MM.1S (cell line): ENCODE results near the gene SELENOO.
A peak's percentile ranks its signal among the peaks of the same experiment; 100 is the strongest.

Source experiments
- DNase-seq: peaks from one replicate; pipeline ENCODE4 v3.0.0-alpha.2; 2015
- H2AFZ ChIP-seq: fragments of 300-600 bp; sonication (generic); 2 replicates; pipeline ENCODE4 v1.6.0; 2016; ENCODE audit warnings: antibody characterized with exemption, low read length
- H3F3A ChIP-seq: fragments of 300-600 bp; sonication (generic); 2 replicates; pipeline ENCODE4 v1.6.1; 2016; ENCODE audit warnings: mild to moderate bottlenecking, antibody characterized with exemption, low read length, moderate library complexity, mixed read lengths; ENCODE audit not compliant: insufficient read depth
- H3K27ac ChIP-seq: fragments of 300-600 bp; sonication (generic); 2 replicates; pipeline ENCODE4 v1.5.1; 2016; ENCODE audit warnings: mild to moderate bottlenecking, low read length
- H3K27me3 ChIP-seq: fragments of 300-600 bp; sonication (generic); replicated peaks from 2 replicates; pipeline ENCODE4 v1.6.0; 2016; ENCODE audit warnings: low read length; ENCODE audit not compliant: insufficient read depth
- H3K36me3 ChIP-seq: fragments of 300-600 bp; sonication (generic); replicated peaks from 2 replicates; pipeline ENCODE4 v1.6.1; 2016; ENCODE audit warnings: mild to moderate bottlenecking, low read length, mixed read lengths; ENCODE audit not compliant: insufficient read depth
- H3K4me1 ChIP-seq: fragments of 300-600 bp; sonication (generic); 2 replicates; pipeline ENCODE4 v1.6.1; 2016; ENCODE audit warnings: low read length, mixed read lengths
- H3K4me2 ChIP-seq: fragments of 300-600 bp; sonication (generic); 2 replicates; pipeline ENCODE4 v1.6.0; 2016; ENCODE audit warnings: low read depth, low read length
- H3K4me3 ChIP-seq: fragments of 300-600 bp; sonication (generic); 2 replicates; pipeline ENCODE4 v1.5.1; 2016; ENCODE audit warnings: low read length, mixed read lengths
- H3K79me2 ChIP-seq: fragments of 300-600 bp; sonication (generic); 2 replicates; pipeline ENCODE4 v1.6.1; 2016; ENCODE audit warnings: mixed run types, low read length, mixed read lengths
- H3K9ac ChIP-seq: fragments of 300-600 bp; sonication (generic); 2 replicates; pipeline ENCODE4 v1.6.1; 2016; ENCODE audit warnings: low read length, mixed read lengths
- H3K9me2 ChIP-seq: fragments of 300-600 bp; sonication (generic); replicated peaks from 2 replicates; pipeline ENCODE4 v1.6.1; 2016; ENCODE audit warnings: mild to moderate bottlenecking, low read length, mixed read lengths; ENCODE audit not compliant: insufficient read depth
- H3K9me3 ChIP-seq: fragments of 300-600 bp; sonication (generic); replicated peaks from 2 replicates; pipeline ENCODE4 v1.6.1; 2016; ENCODE audit warnings: mild to moderate bottlenecking, low read length, mixed read lengths; ENCODE audit not compliant: insufficient read depth
- H4K20me1 ChIP-seq: fragments of 300-600 bp; sonication (generic); 2 replicates; pipeline ENCODE4 v1.6.1; 2016; ENCODE audit warnings: mild to moderate bottlenecking, low read length, moderate library complexity, mixed read lengths; ENCODE audit not compliant: insufficient read depth
- CTCF ChIP-seq: fragments of 300-600 bp; sonication (generic); IDR thresholded peaks from 2 replicates; pipeline ENCODE4 v1.5.1; 2016; ENCODE audit warnings: antibody characterized with exemption, low read length, mixed read lengths
- EZH2 ChIP-seq: fragments of 300-600 bp; sonication (generic); optimal IDR thresholded peaks from 2 replicates; pipeline ENCODE3; 2017; ENCODE audit warnings: low read depth, mild to moderate bottlenecking, antibody characterized with exemption, low read length, mixed read lengths
- EZH2phosphoT487 ChIP-seq: fragments of 300-600 bp; sonication (generic); IDR thresholded peaks from 2 replicates; pipeline ENCODE4 v1.6.1; 2018; ENCODE audit warnings: antibody characterized with exemption, low read length

Gene SELENOO

GRCh38 chr22:50208430-50208938, 7.7 kb downstream of the SELENOO start:
- peaks cover 8% of the 10 kb centered on the region for H3K79me2 ChIP-seq
- no peak overlapping the region for H3K9ac ChIP-seq
- no peak overlapping the region for H3K4me3 ChIP-seq
- no peaks in the 10 kb centered on the region for H3K9me3 ChIP-seq
- H3K9me2 ChIP-seq, result no peaks in the 10 kb centered on the region
- no peaks in the 10 kb centered on the region for H3F3A ChIP-seq
- no peaks in the 10 kb centered on the region for H3K27me3 ChIP-seq
- no peak overlapping the region for H3K27ac ChIP-seq
- H3K4me2 ChIP-seq, result no peak overlapping the region
- DNase-seq, result no peak
- H3K4me1 ChIP-seq, result no peaks in the 10 kb centered on the region
- H2AFZ ChIP-seq, result no peak overlapping the region
- TF ChIP-seq EZH2, result no peak
- no peak for TF ChIP-seq EZH2phosphoT487
- H4K20me1 ChIP-seq, result no peaks in the 10 kb centered on the region
- no peaks in the 10 kb centered on the region; the same call in 1 of the 2 replicates for H3K36me3 ChIP-seq

DNA sequence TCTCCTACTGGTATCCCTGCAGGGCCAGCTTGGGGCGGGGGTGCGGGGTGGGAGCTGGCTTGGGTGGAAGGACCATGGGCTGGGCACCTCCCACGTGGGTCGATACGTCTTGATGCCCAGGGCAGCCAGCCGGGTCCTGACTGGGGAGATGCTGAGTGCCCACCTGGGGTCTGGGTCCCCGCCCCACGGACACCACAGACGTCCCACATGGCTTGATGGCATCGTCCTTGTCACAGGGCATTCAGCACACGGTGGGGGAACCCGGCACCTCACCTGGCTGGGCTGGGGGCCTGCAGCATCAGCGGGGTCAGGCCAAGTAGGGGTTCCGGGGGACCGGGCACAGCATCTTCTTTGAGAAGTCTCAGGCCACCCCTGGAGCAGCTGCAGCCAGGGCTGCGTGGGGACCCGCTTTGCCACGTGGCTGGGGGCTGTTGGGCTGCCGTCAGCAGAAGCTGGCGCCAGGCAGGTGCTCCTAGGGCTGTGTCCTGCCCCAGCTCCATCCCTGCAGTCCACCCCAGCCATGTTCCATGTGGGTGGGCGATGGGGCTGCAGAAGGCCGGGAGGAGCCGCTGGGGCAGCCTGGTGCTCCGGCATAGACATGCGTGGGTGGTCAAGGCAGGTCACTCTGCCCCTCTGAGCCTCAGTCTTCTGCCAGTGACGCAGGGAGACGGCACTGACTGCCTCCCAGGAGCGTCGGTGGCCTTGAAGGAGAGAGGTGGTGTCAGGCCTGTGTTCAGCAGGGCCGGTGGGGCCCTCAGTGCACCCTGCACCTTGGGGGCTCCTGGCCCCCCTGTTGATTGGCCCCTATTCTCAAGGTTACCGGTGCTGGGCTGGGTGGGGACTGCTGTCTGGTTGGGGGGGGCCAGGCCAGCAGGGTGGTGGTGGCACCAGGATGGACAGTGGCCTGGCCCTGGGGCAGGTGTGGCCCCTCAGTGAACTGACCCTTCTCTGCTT, 8.4 kb downstream of the SELENOO start:
- Histone ChIP-seq H3K9me3 (no peaks in the 10 kb centered on the region), H2AFZ (no peak overlapping the region), H3K9me2 (no peaks in the 10 kb centered on the region), H3K79me2 (peaks cover 12% of the 10 kb centered on the region), H3K9ac (no peak overlapping the region), H3K4me3 (no peak overlapping the region), H3K27me3 (no peaks in the 10 kb centered on the region), H3K27ac (no peak overlapping the region), H3K4me2 (no peak overlapping the region), H3K4me1 (no peaks in the 10 kb centered on the region), H3F3A (no peaks in the 10 kb centered on the region), H4K20me1 (no peaks in the 10 kb centered on the region), H3K36me3 (no peaks in the 10 kb centered on the region; the same call in 1 of the 2 replicates)
- no peak for DNase-seq
- TF ChIP-seq CTCF (no peak), EZH2 (no peak), EZH2phosphoT487 (no peak)

- Histone ChIP-seq H3K79me2 (peaks cover 16% of the 10 kb centered on the region), H3K9ac (no peak overlapping the region), H3K4me1 (no peaks in the 10 kb centered on the region), H3K9me3 (no peaks in the 10 kb centered on the region), H3K4me3 (no peak overlapping the region), H3K27ac (no peak overlapping the region), H3K4me2 (no peak overlapping the region), H3F3A (no peaks in the 10 kb centered on the region), H3K36me3 (no peaks in the 10 kb centered on the region; the same call in 1 of the 2 replicates), H3K27me3 (no peaks in the 10 kb centered on the region), H3K9me2 (no peaks in the 10 kb centered on the region), H4K20me1 (no peaks in the 10 kb centered on the region), H2AFZ (no peak overlapping the region)
- TF ChIP-seq EZH2phosphoT487 (no peak), CTCF (peak; percentile 88), EZH2 (no peak)
- peak; percentile 67 for DNase-seq
Measured at GRCh38 chr22:50209893-50210292, 9.1 kb downstream of the SELENOO start.
